ENCODE measurements around the gene JAML. TPM values are rescaled to one million over a fixed set of nuclear protein-coding genes. Genes with fewer than 3 reads are reported as not detected.

JAML gene
- total RNA-seq, 2 donors from 2014 or later = 2.3 to 8.5 TPM

DNA sequence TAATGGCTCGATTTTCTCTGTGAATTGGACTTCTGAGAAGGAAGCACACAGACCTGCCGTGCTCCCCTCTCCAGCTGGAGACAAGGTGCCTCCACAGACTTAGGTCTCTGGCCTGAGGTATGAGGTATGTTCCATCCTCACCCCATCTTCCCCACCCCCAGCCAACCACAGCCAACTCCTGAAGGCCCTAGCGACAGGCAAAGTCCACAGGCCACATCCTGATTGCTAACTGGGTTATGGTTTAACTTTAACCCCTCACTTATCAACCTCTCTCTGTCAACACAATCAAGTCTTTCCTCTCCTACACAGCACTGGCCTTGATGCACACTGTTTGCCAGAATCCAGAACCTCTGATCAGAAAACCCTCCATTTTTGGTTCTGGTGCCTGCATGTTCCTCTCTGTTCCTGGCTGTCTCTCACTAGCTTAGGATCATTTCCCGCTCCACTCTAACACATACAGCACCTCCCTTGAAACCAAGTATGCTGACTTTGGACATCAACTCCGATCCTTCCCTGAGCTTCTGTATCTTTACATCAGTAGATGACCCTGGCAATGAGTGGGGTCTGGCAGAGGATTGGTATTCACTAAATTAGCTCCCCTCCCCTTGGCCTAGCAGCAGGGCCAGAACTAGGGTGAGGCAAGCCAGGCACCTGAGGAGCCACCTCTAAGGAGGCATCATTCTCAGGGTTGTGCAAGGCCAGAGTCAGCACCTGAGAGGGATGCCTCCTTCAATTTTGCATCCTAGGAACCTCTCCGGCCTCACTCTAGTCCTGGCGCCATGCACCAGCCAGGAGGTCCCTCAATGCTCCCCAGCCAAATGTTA is 22.0 kb downstream of the JAML start:
- WGBS = 85% methylated on average over 7 of the region's 7 CpGs
- no peak for DNase-seq (ENCODE audit: low spot score)
- no peaks in the 10 kb centered on the region for H3K4me1 ChIP-seq (replicated peaks)
- H3K36me3 ChIP-seq = no peaks in the 10 kb centered on the region
- no peaks in the 10 kb centered on the region for H3K9me3 ChIP-seq
- intact Hi-C loops (cut with DNase I) = loop anchor here (5.0 kb wide), 1 partner anchor 149 kb away; no protein-coding TSS in a partner anchor
- TF ChIP-seq CTCF (IDR thresholded peaks at IDR 0.05) (no peak), POLR2AphosphoS5 (IDR thresholded peaks at IDR 0.05) (no peak), POLR2A (IDR thresholded peaks at IDR 0.05) (no peak)
- H3K27ac ChIP-seq = no peak overlapping the region
- H3K4me3 ChIP-seq = no peak overlapping the region
- no peaks in the 10 kb centered on the region for H3K27me3 ChIP-seq (replicated peaks; ENCODE audit: insufficient read depth)

DNA sequence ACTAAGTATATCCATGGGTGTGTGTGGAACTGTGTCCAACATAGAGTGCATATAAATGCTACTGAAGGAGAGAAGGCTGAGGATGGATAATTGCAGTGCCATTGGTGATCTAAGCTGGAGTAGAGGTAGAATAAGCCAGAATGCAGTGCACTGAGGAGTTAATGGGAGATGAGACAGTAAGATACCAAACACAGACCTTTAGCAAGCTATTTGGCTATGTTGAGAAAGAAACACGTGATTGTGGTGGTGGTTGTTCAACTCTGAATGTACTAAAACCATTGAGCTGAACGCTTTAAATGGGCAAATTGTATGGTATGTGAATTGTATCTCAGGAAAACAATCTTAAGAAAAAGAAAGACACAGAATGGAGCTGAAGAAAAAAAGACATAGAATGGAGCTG is 22.8 kb downstream of the JAML start:
- no peaks in the 10 kb centered on the region for H3K36me3 ChIP-seq
- intact Hi-C loops (cut with DNase I) = loop anchor here (5.0 kb wide), 1 partner anchor 150 kb away; no protein-coding TSS in a partner anchor
- H3K4me3 ChIP-seq = no peak overlapping the region
- WGBS = 84% methylated on average over 2 of the region's 2 CpGs
- H3K9me3 ChIP-seq = no peaks in the 10 kb centered on the region
- no peak for DNase-seq (ENCODE audit: low spot score)
- no peak overlapping the region for H3K27ac ChIP-seq
- no peak for TF ChIP-seq CTCF (IDR thresholded peaks at IDR 0.05)
- no peak for TF ChIP-seq POLR2AphosphoS5 (IDR thresholded peaks at IDR 0.05)
- TF ChIP-seq POLR2A (IDR thresholded peaks at IDR 0.05) = no peak
- no peaks in the 10 kb centered on the region for H3K4me1 ChIP-seq (replicated peaks)
- no peaks in the 10 kb centered on the region for H3K27me3 ChIP-seq (replicated peaks; ENCODE audit: insufficient read depth)

DNA sequence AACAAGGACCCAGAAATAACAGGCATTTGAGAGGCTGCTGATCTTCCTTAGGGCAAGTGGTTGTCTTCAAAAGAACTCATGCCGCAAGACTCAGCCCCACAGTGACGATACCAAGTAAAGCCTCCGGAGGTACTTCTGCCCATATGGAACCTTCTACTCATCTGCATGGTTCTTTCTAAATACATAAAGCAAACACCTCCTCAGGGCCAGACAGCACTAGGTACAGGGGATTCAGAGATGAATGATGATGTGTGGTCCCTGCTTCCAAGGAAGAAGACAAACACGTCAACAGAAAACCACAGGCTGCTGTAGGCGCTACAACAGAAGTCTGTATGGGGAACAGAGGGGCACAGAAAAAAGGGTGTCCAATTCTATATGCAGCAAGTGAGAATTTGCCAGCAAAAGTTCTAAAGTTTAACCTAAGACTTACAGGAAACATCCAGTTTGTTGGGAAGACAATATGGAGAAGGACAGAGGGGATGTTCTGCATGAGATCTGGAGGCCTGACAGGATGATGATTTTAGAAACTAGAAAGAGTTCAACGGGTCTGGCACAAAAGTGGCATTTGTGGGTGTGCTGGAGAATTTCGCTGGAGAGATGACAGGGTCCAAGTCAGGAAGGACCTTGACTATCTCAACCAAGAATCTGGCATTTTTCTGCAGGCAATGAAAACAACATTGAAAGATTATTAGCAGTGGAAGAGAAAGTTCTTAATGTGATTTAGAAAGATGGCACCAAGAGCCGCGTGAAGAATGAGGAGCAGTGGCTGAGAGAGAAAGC is 23.7 kb downstream of the JAML start:
- no peak for DNase-seq (ENCODE audit: low spot score)
- intact Hi-C loops (cut with DNase I) = loop anchor here (5.0 kb wide), 1 partner anchor 151 kb away; no protein-coding TSS in a partner anchor
- TF ChIP-seq CTCF (IDR thresholded peaks at IDR 0.05) (no peak), POLR2A (IDR thresholded peaks at IDR 0.05) (no peak), POLR2AphosphoS5 (IDR thresholded peaks at IDR 0.05) (no peak)
- Histone ChIP-seq H3K4me3 (no peak overlapping the region), H3K27ac (no peak overlapping the region), H3K36me3 (no peaks in the 10 kb centered on the region), H3K4me1 (replicated peaks) (no peaks in the 10 kb centered on the region), H3K9me3 (no peaks in the 10 kb centered on the region), H3K27me3 (replicated peaks; ENCODE audit: insufficient read depth) (no peaks in the 10 kb centered on the region)
- WGBS = 88% methylated on average over 9 of the region's 9 CpGs

- TF ChIP-seq POLR2A (IDR thresholded peaks at IDR 0.05) = no peak
- no peak for TF ChIP-seq POLR2AphosphoS5 (IDR thresholded peaks at IDR 0.05)
- no peak for TF ChIP-seq CTCF (IDR thresholded peaks at IDR 0.05)
- Histone ChIP-seq H3K27me3 (replicated peaks; ENCODE audit: insufficient read depth) (no peaks in the 10 kb centered on the region), H3K9me3 (no peaks in the 10 kb centered on the region), H3K4me3 (no peak overlapping the region), H3K27ac (no peak overlapping the region), H3K36me3 (no peaks in the 10 kb centered on the region), H3K4me1 (replicated peaks) (no peaks in the 10 kb centered on the region)
- intact Hi-C loops (cut with DNase I) = loop anchor here (5.0 kb wide), 1 partner anchor 152 kb away; no protein-coding TSS in a partner anchor
- 92% methylated on average over 5 of the region's 5 CpGs for WGBS
- no peak for DNase-seq (ENCODE audit: low spot score)
These were observed 24.3 kb downstream of the JAML start for GRCh38 chr11:118200497-118200896.
